SK-N-MC (cell line): ENCODE results near the gene SCN4A.

Experiments used
- EZH2 ChIP-seq: fragments of 200-600 bp; sonication (generic); IDR thresholded peaks from one replicate; pipeline ENCODE4 v1.6.1; 2017; ENCODE audit warnings: antibody characterized with exemption
- POLR2AphosphoS5 ChIP-seq: IDR thresholded peaks from 2 replicates; pipeline ENCODE4 v1.6.1; 2012; ENCODE audit warnings: mild to moderate bottlenecking, low read depth, low read length, borderline replicate concordance

DNA sequence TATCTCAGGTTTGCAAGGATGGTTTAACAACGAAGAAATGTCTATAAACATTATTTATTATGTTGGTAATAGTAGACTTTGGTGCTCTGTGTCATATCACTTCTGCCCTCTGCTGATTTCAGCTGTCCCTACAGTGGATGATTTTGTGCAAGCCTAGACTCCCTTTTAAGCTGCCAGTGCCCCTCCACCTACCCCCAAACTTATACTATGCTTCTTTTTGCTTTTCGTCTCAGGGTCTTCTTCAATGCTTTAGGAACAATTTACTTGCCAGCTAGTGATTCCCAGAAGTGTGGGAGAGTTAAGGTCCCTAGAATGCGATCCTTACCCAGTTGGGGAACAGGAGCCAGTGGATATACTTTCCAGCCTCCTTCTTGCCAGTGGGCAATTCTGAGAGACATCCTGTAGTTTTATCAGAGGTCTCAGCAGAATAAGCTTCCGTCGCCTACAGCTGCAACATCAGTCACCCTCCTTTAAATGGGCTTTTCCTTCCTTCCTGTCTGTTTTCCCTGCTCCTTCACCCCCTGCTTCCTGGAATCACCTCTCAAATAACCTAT lies 43.6 kb upstream of the SCN4A start:
- TF ChIP-seq EZH2 (no peak), POLR2AphosphoS5 (no peak)
